ENCODE measurements around the gene ATXN10.
"Not testable (repeated sequence)": the region's sequence is repeated elsewhere in the genome, so short reads cannot be mapped to it uniquely, and the experiment has no call there.

ATXN10 gene

GRCh38 chr22:45714390-45714789 lies 42.8 kb downstream of the ATXN10 start:
- not testable (repeated sequence) for DNase-seq

GRCh38 chr22:45717789-45718188 lies 46.2 kb downstream of the ATXN10 start:
- no peak for DNase-seq

DNA sequence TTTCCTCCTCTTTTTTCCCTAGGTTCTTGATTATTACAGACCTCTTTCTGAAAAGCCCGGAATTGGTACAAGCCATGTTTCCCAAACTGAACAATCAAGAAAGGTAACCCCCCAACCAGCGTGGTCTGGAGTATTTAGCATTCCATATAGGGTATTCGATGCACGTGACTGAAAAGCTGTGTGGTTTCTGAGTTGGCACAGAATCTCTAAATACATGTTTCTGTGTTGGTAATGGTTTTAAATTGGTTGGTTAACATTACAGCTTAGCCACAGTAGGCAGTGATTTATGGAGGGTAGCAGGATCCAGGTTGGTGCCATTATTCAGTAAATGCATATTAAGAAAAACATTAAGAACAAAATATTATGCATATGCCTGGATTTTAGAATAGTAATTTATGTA lies 46.8 kb downstream of the ATXN10 start:
- peak; percentile 24 for DNase-seq

GRCh38 chr22:45720839-45721378 lies 49.3 kb downstream of the ATXN10 start:
- no peak for DNase-seq

DNA sequence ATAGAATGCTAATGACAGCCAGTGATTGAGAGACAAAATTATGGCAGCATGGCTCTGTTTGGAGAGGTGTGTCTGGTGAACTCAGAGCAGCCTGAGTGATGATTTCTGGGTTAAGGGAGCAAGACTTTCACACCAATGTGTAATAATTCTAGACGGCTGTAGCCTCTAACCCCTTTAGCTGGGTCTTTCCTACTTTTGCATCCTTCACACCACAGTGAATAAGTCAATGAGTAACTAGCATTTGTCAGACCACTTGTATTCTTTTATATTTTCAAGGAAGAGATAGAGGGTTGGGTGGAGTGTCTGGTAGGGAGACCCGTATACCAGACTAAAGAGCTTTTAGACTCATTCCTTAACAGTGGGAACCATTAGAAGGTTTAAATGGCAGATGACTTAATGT lies 50.4 kb downstream of the ATXN10 start:
- DNase-seq = no peak

DNA sequence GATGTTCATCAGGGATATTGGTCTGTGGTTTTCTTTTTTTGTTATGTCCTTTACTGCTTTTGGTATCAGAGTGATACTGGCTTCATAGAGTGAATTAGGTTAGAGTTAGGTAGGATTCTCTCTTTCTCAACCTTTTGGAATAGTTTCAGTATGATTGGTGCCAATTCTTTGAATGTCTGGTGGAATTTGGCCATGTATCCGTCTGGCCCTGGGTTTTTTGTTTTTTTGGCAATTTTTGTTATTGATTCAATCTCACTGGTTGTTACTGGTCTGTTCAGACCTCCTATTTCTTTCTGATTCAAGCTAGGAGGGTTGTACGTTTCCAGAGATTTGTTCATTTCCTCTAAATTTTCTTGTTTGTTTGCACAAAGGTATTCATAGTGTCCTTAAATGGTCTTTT lies 54.4 kb downstream of the ATXN10 start:
- DNase-seq = no peak

DNA sequence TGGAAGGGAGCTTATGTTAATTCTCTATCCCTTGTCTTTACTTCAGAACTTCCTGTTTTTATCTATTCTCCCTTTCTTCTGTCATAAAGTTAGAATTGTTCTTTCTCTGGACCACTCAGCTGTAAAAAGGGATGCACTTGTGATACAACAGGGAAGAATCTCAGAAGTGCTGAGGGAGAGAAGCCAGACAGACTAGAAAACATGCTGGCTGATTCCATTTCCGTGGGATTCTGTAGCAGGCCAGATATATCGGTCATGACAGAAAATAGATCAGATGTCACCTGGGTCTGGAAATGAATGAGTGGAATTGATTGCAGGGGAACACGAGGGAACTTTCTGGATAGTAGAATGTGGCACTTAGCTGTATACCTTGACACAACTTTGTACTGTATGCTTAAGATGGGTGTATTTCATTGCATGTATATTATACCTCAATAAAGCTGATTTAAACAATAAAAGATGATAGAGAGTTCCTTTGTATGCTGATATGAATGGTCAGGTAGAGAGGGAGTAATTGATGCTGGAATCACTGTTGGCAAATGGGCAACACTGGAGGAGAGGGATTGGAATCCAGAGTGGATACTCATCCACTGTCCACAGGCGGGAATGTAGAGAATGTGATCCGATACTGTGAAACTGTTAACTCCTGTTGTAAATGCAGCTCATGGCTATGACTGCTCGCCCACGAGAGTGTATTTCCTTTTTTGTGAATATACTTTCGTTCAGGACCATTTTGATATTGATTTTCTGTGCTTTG lies 59.6 kb downstream of the ATXN10 start:
- no peak for DNase-seq

GRCh38 chr22:45731798-45732495 lies 60.3 kb downstream of the ATXN10 start:
- DNase-seq = no peak

DNA sequence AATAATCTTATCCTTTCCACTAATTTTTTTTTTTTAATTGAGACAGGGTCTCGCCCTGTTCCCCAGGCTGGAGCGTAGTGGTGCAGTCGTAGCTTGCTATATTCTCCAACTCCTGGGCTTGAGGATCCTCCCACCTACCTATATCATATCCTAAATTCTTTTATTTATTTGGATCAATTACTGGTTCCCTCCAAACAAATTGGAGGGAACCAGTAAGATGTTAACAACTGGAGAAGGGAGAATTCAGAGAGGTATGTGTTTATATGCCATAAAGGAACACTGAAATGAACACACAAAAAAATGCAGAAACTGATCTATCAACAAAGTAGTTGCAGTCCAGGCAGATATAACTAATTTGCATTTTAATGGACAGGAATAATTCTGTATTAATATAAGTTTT lies 63.6 kb downstream of the ATXN10 start:
- DNase-seq = no peak

DNA sequence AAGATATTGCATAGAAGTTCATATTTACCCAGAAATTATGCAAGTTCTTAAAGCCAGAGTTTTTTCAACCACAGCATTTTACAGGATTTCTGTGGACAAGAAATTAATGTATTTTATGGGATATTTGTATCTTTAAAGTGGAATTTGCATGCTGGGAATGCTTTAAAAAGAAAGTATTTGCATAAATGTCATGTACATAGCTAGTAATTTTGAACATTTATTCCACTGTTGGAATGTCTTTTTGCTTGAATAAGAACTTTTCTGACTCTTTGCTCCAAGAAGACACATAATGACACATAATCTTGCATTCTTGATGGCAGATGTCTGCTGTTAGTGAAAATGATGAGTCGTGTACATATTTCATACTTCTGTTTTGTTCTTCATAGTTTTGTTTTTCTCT lies 66.6 kb downstream of the ATXN10 start:
- DNase-seq = no peak

- no peak for DNase-seq
Observed at GRCh38 chr22:45740236-45740635, 68.6 kb downstream of the ATXN10 start.

- DNase-seq = no peak
Observed at GRCh38 chr22:45742866-45743450, 71.3 kb downstream of the ATXN10 start.

DNA sequence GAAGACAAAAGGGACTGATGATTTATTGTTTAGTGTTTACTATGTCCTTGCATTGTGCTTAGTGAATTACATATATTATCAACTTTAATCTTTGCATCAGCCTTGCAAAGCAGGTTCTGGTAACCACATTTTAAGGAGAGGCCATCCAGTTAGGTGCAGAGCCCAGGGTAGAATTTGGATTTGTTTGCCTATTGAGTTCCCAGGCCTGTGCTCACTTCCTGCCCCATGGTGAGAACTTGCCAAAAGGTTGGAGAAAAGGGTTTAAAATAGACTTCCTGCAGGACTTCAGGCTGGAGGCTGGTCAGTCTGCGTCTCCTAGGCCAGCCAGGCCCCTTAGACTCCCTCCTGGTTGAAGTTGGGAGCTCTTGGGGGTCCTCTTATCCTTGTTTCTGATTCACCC lies 72.1 kb downstream of the ATXN10 start:
- no peak for DNase-seq

GRCh38 chr22:45744442-45744841 lies 72.8 kb downstream of the ATXN10 start:
- no peak for DNase-seq

- no peak for DNase-seq
Observed at GRCh38 chr22:45750626-45751025, 79.0 kb downstream of the ATXN10 start.

GRCh38 chr22:45752036-45752435 lies 80.4 kb downstream of the ATXN10 start:
- no peak for DNase-seq

DNA sequence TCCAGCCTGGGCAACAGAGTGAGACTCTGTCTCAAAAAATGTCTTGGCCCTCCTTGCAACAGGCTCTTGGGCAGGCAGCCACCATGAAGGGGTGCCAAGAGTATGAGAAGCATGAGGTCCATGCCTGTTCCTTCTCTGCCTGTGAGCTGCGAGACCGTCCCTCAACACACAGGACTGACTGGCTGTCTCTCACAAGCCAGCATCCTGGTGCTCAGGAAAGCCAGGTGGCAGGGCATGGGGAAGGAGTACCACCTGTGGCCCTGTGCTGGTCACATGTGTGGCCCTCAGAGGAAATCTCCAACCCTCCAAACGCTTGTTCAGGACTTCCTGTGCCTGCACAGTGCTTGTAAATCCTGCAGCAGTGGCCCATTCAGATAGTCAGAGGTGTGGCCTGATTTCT lies 83.2 kb downstream of the ATXN10 start:
- DNase-seq = no peak

GRCh38 chr22:45756558-45756957 lies 84.9 kb downstream of the ATXN10 start:
- no peak for DNase-seq

- DNase-seq = no peak
Observed at GRCh38 chr22:45757068-45757467, 85.4 kb downstream of the ATXN10 start.

DNA sequence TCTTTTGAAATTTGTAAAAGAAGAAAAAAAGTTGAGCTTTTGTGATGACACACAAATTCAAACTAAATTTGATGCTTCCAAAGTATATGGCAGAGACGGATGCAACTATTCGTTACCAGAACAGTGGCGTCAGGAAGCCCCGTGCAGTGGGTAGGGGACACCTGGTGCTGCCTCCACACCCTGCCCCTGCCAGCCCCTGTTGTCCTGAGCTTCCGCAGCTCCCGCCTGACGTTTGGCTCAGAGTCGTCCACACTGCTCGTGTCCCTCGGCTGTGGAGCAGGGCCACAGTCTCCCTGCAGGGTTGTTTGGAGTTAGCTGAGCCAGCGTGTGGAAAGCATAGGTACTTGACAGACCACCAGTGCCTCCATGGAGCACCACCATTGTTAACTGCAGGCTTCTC lies 86.3 kb downstream of the ATXN10 start:
- DNase-seq = no peak

DNA sequence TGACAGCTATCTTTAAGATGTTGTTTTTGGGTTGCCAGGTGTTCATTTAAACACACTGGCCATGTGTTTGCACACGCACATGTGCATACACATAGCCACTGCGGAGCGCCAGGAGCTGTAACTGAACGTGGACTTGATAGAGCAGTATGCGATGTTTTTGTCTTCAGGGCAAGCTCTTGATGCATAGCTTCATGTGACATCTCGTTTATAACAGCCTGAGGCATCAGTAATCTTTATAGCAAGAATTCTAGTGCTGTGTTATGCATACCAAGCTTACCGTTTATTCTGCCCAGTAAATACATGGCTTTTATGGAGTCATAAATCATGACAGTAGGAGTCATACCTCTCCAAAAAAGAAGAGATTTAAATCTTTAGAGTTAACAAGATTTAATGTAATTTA lies 87.0 kb downstream of the ATXN10 start:
- no peak for DNase-seq

DNA sequence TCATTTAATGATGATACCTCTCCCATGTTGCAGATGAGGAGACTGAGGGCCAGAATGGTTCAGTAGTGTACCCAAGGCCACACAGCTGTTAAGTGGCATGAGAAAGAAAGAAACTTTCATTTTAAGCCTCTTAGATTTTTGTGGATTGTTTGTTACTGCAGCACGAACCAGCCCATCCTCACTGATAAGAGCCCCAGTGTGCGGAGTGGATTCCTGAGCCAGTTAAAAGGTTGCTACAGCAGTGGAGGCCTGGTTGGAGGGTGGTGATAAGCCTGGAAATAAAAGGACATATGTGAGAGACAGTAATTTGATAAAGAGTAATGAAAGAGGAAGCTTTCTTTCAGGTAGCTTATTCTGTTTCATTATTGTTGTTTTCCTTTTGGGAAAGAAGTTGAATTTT lies 89.0 kb downstream of the ATXN10 start:
- no peak for DNase-seq

DNA sequence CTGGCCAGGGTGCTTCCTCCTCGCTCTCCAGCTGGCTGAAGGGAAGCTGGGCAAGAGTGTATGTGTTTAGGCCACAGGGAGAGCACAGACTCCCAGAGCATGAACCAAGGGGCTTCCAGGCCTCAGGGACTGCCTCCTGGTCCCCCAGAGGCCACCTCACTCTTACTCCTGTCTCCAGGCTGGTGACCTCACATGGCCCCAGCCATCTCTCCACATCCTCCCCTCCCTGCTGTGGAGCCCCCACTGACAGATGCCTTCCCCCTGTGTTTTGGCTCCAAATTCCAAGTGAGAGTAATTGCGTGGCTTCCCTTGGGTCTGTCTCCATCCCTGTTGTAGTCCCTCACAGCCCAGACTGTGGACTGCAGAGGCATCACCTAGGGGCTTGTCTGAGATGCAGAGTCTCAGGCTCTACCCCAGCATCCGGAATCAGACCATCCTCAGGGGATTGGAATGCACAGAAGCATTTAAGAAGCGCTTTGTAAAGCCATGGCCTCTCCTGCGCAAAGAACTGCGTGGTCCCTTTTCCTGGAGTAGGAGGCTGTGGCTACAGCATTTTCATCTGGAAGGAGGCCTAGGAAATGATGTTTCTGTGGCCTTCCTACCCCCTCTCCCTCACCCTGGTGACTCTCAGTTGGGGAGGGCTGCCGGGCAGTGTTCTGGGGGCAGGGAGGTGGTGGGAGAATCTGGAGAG lies 91.1 kb downstream of the ATXN10 start:
- DNase-seq = no peak

Measured in NCI-H2081 treated with DMSO at 0.1 percent for 48 hours (cell line).